Sigmoid colon (tissue), 4 donors: ENCODE results near the gene COX20.

Source experiments
- CTCF ChIP-seq, 4 experiments: fragments of 450-650 bp in 3 of 4; fragments of 200-600 bp in 1 of 4; IDR thresholded peaks; one replicate each; pipeline ENCODE4 v1.5.1; 2016 to 2019; ENCODE audit warnings: antibody characterized with exemption in 4 of 4, mild to moderate bottlenecking in 3 of 4, moderate library complexity in 2 of 4
- EP300 ChIP-seq, 4 donors: sonication (generic); formaldehyde crosslinking; IDR thresholded peaks; one replicate each; pipeline ENCODE4 v1.6.1; 2017; ENCODE audit warnings: antibody characterized with exemption in 4 of 4
- POLR2A ChIP-seq, 2 donors: fragments of 450-650 bp; IDR thresholded peaks; one replicate each; pipeline ENCODE4 v1.6.1; 2016; ENCODE audit warnings: antibody characterized with exemption in 2 of 2, mild to moderate bottlenecking in 2 of 2, moderate library complexity in 2 of 2
- POLR2AphosphoS5 ChIP-seq, 4 donors: sonication (generic); formaldehyde crosslinking; IDR thresholded peaks; one replicate each; pipeline ENCODE4 v1.6.1; 2017; ENCODE audit warnings: antibody characterized with exemption in 4 of 4

DNA sequence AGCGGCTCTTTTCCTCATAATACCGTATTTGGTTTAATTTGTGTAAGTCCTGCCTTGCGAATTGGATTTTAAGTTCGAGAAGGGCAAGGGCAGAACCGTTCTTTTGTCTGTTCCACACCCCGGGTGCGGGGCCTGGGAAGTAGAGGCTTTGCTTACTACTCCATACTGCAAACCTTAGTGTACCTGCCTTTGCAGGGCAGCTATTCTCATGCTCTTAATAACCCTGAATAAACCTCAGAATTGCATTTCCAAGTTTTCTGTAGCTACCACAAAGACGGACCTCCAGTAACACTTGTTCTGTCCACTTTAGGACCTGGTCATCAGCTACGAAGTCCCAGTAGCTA, 29.5 kb downstream of the COX20 start:
- no peak for TF ChIP-seq CTCF (IDR thresholded peaks at IDR 0.05)
- TF ChIP-seq EP300 (IDR thresholded peaks at IDR 0.05) = no peak
- TF ChIP-seq POLR2A (IDR thresholded peaks at IDR 0.05) = no peak
- no peak for TF ChIP-seq POLR2AphosphoS5 (IDR thresholded peaks at IDR 0.05)
